Effector CD4-positive, alpha-beta T cell (primary cell): ENCODE data around the gene GABARAP.
A peak's percentile ranks its signal among the peaks of the same experiment; 100 is the strongest.

Source experiments
- DNase-seq: peaks from one replicate; pipeline ENCODE4 v3.0.0-alpha.2; 2020

Gene GABARAP

DNA sequence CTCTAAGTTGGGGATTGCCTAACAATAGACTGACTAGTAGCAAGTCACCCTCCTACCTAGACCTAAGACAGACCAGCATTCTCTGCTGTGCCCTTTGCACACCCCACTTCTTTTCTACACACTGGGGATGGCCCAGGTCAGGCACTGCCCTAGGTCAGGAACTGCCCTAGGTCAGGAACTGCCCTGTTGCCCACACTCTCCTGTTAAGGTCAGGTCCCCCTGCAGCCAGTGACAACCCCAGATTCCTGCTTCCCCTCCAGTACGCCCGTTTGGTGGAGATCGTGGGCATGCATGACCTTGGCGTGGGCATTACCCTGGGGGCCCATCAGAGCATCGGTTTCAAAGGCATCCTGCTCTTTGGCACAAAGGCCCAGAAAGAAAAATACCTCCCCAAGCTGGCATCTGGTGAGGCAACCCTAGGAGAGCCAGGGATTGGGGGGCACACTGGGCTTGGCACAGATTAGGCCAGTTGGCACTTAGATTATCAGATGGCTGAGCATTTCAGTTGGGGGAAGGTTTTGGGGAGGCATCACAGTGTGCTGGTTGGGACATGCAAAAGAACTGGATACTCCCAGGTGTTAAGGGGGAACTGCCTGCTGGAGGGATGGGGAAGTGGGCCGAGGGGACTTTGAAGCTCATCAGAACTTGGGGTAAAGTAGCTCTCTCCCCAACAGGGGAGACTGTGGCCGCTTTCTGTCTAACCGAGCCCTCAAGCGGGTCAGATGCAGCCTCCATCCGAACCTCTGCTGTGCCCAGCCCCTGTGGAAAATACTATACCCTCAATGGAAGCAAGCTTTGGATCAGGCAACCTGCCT, 20.8 kb downstream of the GABARAP start:
- DNase-seq: no peak

GRCh38 chr17:7220593-7221277, 21.5 kb downstream of the GABARAP start:
- peak; percentile 50 for DNase-seq

DNA sequence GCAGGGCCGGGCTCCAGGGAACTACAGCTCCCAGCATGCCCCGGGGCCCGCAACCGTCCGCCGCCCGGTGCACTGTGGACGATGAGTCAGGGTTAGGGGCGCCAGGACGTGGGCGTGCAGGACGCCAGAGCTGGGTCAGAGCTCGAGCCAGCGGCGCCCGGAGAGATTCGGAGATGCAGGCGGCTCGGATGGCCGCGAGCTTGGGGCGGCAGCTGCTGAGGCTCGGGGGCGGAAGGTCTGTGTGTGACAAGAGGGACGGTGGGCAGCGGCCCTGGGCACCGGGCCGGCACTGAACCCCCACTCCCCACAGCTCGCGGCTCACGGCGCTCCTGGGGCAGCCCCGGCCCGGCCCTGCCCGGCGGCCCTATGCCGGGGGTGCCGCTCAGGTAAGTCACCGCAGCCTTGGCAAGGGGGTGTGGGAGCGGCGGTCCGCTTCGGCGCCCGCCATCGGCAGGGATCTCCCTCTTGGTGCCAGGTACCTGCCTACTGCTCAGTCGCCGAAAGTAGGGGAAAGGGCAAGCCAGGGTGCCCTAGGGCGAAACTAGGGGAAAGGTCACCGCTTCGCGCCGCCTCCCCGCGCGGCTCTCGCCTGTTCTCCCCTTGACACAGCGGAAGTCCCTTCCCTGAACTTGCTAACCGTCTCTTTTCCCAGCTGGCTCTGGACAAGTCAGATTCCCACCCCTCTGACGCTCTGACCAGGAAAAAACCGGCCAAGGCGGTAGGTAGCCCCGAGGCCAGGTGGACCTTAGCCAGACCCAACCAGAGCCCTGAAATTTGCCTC, 22.2 kb downstream of the GABARAP start, which contains the start of the genes ACADVL and DLG4:
TSS of gene ACADVL (plus strand) at position 127 of the 781 bp plus-strand sequence. CDS start at position 174, 47 bp downstream.
TSS of gene DLG4 (minus strand) at position 25 of the 781 bp plus-strand sequence.
- peak; percentile 69 for DNase-seq

- DNase-seq: no peak
These were observed 22.9 kb downstream of the GABARAP start for GRCh38 chr17:7219229-7219811.

- DNase-seq: no peak
These were observed 23.5 kb downstream of the GABARAP start for GRCh38 chr17:7218758-7219157.

- no peak for DNase-seq
These were observed 24.1 kb downstream of the GABARAP start for GRCh38 chr17:7218166-7218565.

DNA sequence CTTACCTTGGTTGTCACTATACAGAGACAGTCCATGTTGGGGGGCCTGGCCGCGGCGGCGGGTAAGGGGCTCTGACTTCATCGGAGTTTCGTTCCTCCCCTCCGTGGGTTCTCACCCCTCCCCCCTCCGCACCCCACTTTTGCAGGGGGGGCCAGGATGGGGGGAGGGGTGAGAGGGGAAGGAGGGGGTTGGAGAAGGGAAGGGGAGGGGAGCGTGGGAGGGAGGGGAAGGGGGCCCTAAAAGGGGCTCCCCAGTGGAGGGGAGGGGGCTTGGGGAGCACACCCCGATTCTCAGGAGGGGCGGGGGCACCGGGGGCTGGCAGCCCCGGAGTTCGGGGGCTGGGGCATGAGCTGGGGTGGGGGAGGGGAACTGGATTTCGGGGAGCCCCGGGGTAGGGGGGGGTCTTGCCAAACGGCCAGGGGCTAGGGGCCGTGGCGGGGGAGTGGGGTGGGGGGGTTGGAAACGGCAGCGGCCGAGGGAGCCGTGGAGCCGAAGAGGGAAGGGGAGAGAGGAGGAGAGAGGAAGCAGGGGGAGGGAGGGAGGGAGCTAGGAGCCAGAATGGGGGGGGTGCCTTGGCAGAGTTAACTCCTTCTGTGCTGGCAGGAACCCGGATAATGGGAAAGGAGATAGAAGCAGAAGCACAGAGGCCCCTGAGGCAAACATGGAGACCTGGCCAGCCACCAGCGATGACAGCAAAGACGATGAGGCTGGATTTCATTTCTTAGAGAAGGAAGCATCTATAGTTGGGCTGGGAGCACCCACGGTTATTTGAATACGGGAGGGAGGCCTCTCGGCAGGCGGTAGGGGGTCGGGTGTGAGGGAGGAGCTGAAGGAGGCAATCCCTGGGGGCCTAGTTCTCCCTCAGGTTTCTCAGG, 24.9 kb downstream of the GABARAP start:
- no peak for DNase-seq

- DNase-seq: no peak
These were observed 25.8 kb downstream of the GABARAP start for GRCh38 chr17:7216242-7217112.

DNA sequence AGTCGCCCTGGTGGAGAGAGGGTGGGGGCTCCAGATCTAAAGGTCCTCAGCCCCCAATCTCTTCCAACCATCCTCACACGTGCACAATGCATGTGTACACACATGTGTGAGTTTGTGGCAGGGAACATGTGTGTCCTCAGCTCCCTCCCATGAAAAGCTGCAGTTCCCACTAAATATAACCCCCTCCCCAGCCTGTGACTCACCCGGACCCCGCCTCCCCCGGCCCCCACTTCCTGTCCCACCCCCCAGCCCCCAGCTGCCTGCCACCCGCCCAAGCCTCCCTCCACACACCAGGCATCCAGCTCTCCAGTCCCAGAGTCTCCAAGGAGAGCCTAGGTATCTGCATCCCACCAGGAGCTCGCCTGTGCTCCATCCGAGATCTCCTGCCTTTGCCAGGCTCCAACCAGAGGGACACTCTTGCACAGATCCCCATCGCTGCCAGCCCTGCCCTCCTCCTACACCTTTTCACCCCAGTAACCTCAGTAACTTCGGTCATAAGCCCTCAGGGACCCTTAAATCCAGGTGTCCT, 26.5 kb downstream of the GABARAP start:
- DNase-seq: no peak

DNA sequence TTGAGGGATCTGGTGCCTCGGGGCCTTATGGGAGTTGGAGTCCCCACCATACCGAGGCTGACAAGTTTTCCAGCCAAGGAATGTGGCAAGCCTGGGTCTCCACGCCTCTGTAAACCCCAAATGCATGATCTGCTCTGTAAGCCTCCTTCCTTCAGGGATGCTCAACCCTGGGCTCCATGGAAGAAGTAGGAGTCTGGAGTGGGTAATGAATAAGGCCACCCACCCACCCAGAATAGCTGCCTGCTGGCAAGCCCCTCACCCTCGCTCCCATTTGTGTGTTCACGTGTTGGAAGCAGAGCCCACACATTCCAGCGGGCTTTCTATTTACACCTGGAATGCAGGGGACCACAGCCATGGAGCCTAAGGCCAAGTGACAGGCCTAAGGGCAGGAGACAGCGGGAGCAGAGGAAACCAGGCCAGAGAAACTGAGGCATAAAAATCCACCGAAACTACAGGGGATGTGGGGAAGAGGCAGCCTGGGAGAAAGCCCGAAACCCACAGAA, 27.1 kb downstream of the GABARAP start:
- no peak for DNase-seq

DNA sequence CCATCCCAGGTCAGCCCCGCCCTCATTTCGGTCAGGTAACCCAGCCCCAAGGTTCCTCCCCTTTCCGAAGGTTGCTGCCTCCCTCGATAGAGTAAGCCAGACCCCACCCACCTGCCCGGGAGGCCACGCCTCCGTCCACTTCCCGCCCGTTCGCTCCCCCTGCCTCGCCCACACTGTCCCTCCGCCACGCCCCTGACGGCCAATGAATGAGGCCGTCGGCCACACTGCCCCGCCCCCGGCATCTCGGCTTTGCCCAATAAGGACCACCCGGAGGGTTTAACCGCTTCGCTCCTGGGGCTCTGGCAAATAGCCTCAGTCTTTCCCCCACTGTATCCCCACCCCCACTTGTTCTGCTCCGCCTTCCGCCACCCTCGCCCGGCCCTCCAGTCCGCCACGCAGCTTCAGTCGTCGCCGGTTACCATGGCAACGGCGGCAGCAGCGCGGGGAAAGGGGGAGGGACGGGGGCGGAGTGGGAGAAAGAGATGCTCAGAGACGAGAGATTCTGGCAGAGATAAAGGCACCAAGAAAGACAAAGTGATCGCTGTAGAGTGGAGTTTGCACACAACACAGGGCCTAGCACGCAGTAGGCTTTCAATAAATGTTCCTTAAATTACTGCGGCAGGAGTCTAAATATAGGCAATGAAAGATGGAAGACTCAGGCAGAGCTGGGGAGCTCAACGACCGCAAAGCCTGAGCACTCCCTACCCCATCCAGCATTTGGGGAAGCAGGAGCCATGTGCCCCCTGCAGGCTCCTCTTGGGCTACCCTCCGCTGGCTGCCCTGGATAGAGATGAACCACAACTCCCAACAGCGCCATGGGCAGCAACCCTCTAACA, 27.7 kb downstream of the GABARAP start:
- DNase-seq: peak; percentile 98

DNA sequence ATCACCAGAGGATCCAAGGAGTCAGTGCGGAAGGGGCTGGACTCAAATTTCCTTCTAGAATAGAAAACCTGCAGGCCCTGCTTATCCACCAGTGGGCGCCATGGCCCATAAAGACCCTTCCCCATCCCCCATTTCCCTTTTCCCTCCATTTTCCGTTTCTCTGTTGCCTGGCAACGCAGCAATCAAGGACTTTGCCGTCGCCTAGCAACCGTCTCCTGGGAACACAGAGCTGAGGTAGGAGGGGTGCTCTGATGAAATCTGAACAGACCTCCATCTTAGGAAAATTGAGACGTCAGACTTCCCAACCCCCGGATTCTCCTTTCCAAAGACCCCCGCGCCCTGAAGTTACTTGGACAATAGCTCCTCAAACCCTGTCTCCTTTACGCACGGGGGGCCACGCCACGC, 28.4 kb downstream of the GABARAP start:
- peak; percentile 75 for DNase-seq

DNA sequence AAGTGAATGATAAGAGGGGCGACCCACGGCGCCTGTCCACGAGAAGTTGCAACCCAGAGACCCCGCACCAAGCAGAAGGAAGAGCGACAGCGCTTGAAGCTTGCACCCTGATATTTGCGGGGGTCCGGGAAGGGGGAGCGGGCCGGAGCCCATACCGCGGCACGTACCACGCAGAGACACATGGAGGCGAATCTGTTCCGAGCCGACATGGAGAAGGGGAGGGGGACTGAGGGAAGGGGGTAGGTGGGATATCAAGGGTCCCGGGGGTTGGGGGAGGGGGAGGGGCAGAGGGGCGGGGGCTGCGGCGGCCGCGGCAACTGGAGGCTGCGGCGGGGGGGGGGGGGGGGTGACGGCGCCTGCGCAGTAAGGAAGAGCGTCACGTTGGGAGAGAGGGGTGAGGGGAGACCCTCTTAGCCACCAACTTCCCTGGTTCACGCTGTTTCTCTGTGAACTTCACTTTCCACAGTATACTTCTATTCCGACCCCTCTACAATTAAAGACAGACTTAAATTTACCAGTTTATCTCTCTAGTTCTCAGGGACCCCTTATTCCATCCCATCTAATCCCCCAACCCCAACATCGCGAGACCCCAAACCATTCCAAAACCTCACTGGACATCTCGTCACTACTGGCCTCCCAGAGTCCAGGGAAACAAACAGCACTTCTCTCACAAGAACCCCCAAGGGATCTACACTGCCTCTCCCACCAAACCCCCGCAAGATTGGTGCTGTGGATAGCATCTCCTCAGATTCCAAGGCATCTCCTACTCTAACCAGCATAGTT, 30.6 kb downstream of the GABARAP start:
- DNase-seq: no peak

DNA sequence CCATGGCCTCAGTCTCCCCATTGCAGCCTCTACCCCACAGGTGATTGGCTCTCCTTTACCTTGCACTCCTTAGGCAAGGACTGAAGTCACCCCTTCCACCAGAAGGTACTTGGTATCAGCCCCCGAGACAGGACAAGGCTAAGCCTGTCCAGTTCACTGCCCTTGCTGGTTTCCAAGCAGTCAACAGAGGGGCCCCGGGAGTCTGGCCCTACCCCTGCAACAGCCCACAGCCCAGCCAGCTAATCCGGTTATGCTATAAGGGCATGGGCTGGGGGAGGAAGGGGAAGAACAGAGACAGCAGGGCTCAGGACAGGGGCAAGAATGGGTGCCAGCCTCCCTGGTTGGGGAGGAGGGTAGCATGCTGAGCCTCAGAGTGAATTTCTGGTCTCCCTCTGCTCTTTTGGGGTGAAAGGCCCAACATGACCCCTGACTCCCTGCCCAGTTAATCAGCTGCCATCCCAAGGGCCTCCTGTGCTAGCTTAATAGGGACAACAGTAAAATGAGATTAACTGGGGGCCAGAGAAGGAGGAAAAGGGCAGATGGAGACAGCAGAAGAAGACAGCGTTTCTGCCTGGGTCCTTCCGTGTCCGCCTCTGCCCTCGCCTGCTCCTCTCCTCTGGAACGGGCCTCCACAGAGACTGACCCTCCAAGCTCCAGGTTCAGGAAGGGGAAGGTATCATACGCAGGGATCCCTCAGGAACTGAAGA, 33.3 kb downstream of the GABARAP start:
- DNase-seq: no peak

GRCh38 chr17:7208027-7208571, 34.1 kb downstream of the GABARAP start:
- DNase-seq: no peak

DNA sequence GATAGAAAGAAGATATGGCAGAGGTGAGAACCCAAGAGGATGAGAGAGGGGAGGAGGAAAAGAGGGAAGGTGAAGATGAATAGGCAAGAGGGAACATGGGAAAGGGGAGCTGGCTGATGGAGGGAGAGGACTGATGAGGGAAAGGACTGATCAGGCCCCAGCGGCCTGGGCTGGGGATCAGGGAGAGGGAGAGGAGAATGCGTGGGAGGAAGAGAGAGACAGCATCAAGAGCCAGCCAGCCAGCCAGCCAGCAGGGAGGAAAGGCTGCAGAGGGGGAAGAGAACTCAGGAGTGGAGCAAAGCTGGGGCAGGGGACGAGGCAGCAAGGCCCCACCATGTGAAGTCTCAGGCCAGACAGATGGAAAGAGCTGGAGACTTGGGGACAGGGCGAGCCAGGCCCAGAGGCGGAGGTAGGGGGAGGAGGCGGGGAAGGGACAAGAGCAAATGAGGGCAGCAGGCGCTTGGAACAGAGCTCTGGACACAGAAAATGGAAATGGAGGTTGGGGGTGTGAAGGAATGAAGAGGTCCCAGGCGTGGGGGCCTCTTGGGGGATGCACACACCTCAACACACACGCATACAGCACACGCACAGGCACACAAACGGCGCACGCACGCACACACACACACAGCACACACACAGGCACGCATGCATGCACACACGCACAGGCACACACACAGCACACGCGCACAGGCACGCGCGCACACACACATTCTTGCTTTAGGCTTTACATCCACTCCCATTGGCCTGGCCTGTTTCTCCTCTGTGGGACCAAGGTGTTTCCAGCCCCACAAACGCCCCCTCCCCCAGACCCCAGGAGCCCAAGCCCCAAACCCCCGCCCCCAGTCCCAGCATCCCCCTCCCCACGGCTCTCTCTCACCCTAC, 34.9 kb downstream of the GABARAP start:
- no peak for DNase-seq
